ENCODE results near the gene OCLN.

DNA sequence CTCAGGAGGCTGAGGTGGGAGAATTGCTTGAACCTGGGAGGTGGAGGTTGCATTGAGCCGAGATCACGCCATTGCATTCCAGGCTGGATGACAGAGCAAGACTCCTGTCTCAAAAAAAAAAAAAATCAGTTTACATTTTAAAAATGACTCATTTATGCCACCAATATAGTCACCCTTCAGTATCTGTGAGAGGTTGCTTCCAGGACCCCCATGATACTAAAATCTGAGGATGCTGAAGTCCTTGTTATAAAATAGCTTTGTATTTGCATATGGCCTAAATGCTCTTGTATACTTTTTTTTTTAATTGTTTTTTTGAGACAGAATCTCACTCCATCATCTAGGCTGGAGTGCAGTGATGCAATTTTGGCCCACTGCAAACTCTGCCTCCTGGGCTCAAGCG is 5.8 kb downstream of the OCLN start:
- TF ChIP-seq POLR2AphosphoS5 (IDR thresholded peaks at IDR 0.05), result no peak
- TF ChIP-seq, protein P1, sequence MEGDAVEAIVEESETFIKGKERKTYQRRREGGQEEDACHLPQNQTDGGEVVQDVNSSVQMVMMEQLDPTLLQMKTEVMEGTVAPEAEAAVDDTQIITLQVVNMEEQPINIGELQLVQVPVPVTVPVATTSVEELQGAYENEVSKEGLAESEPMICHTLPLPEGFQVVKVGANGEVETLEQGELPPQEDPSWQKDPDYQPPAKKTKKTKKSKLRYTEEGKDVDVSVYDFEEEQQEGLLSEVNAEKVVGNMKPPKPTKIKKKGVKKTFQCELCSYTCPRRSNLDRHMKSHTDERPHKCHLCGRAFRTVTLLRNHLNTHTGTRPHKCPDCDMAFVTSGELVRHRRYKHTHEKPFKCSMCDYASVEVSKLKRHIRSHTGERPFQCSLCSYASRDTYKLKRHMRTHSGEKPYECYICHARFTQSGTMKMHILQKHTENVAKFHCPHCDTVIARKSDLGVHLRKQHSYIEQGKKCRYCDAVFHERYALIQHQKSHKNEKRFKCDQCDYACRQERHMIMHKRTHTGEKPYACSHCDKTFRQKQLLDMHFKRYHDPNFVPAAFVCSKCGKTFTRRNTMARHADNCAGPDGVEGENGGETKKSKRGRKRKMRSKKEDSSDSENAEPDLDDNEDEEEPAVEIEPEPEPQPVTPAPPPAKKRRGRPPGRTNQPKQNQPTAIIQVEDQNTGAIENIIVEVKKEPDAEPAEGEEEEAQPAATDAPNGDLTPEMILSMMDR (IDR thresholded peaks at IDR 0.05), result no peak

Data from gastroesophageal sphincter (tissue), 3 donors.